Stomach smooth muscle (tissue), 2 donors: ENCODE data around the gene H2AZ2.
"Not testable (repeated sequence)": the region's sequence is repeated elsewhere in the genome, so short reads cannot be mapped to it uniquely, and the experiment has no call there.

ENCODE experiments used
- H3K27ac ChIP-seq: one replicate; pipeline ENCODE4 v1.7.0; 2013; ENCODE audit warnings: mild to moderate bottlenecking, low read length, inconsistent platforms
- H3K27me3 ChIP-seq, 2 donors: one replicate each; pipeline ENCODE4 v1.7.0; 2013; ENCODE audit warnings: low read length in 2 of 2; ENCODE audit not compliant: insufficient read depth in 2 of 2, control insufficient read depth in 1 of 2
- H3K36me3 ChIP-seq, 2 donors: one replicate each; pipeline ENCODE4 v1.7.0; 2013; ENCODE audit warnings: low read length in 2 of 2; ENCODE audit not compliant: control insufficient read depth in 2 of 2, insufficient read depth in 2 of 2
- H3K4me1 ChIP-seq: one replicate; pipeline ENCODE4 v1.7.0; 2013; ENCODE audit warnings: low read length; ENCODE audit not compliant: control insufficient read depth, insufficient read depth
- H3K4me3 ChIP-seq, 2 donors: one replicate each; pipeline ENCODE4 v1.7.0; 2013; ENCODE audit warnings: low read length in 2 of 2
- H3K9ac ChIP-seq, 2 donors: one replicate each; pipeline ENCODE4 v1.7.0; 2013; ENCODE audit warnings: low read length in 2 of 2, mild to moderate bottlenecking in 1 of 2
- H3K9me3 ChIP-seq, 2 donors: one replicate each; pipeline ENCODE4 v1.7.0; 2013; ENCODE audit warnings: low read length in 2 of 2; ENCODE audit not compliant: control insufficient read depth in 2 of 2
- donor health status: healthy.
- donor health status: Pancreatic carcinoma.

Gene H2AZ2

DNA sequence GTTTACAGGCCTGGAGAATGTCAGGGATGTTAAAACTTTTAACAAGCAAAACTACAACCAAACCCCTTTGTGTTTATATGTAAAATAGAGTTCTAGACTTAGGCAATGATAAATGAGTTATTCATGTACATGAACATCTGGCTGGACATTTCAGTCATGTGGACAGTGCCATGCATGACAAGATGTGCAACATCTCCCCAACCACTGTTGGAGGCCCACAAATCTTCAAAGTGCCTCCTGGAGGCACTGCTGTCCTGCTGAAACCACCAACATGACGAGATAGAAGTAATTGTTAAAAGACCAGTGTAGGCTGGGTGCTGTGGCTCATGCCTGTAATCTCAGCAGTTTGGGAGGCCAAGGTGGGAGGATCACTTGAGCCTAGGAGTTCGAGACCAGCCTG is 33.0 kb downstream of the H2AZ2 start:
- Histone ChIP-seq H3K36me3 (no peaks in the 10 kb centered on the region), H3K9ac (no peak overlapping the region), H3K9me3 (no peaks in the 10 kb centered on the region), H3K27me3 (no peaks in the 10 kb centered on the region), H3K27ac (no peak overlapping the region), H3K4me3 (no peak overlapping the region), H3K4me1 (no peaks in the 10 kb centered on the region)

DNA sequence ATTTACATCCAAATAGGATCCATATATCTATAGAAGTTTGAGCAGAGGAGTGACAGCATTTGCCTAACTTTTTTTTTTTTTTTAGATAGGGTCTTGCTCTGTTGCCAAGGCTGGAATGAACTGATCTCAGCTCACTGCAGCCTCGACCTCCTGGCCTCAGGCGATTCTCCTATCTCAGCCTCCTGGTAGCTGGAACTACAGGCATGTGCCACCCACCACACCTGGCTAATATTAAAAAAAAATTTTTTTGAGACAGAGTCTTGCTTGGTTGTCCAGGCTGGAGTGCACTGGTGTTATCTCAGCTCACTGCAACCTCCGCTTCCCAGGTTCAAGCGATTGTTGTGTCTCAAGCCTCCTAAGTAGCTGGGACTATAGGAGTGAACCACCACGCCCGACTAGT is 36.3 kb downstream of the H2AZ2 start:
- Histone ChIP-seq H3K9me3 (no peaks in the 10 kb centered on the region), H3K4me3 (no peak overlapping the region), H3K4me1 (no peaks in the 10 kb centered on the region), H3K36me3 (no peaks in the 10 kb centered on the region), H3K27ac (no peak overlapping the region), H3K27me3 (no peaks in the 10 kb centered on the region), H3K9ac (no peak overlapping the region)

DNA sequence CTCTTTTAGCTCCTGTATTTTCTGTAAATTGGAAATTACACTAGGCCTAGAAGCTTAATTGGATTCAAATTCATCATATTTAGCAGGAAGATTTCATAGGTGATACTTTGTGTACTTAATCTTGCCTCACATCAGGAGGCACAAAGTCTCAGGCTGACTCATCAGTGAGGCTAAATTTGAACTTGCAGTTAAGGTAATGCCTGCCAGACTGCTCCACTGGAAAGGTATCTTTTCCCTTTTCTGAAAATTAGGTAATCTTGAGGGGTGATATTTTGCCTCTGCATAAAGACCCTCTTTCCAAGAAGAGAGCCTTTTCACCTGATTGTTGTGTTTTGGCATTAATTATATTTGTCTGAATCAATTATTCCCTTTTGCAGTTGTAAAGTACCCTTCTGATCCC is 36.8 kb downstream of the H2AZ2 start:
- Histone ChIP-seq H3K27me3 (no peaks in the 10 kb centered on the region), H3K4me3 (no peak overlapping the region), H3K36me3 (no peaks in the 10 kb centered on the region), H3K9me3 (no peaks in the 10 kb centered on the region), H3K4me1 (no peaks in the 10 kb centered on the region), H3K9ac (no peak overlapping the region), H3K27ac (no peak overlapping the region)

DNA sequence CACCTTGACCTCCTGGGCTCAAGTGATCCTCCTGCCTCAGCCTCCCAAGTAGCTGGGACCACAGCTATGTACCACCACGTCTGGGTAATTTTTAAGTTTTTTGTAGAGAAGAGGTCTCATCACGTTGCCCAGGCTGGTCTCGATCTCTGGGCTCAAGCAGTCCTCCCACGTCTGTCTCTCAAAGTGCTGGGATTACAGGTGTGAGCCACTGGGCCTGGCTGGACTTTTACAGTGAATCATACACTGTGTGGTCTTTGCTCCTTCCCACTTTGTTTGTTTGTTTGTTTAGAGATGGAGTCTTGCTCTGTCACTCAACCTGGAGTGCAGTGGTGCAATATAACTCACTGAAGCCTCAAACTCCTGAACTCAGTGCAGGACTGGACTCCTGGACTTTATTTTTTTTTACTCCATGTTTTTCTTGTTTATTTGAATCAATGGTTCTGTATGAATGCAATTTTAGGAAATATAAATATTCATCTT is 38.9 kb downstream of the H2AZ2 start:
- no peak overlapping the region for H3K27ac ChIP-seq
- no peaks in the 10 kb centered on the region for H3K27me3 ChIP-seq
- no peaks in the 10 kb centered on the region for H3K9me3 ChIP-seq
- H3K4me1 ChIP-seq = no peaks in the 10 kb centered on the region
- H3K9ac ChIP-seq = no peak overlapping the region
- H3K36me3 ChIP-seq = peaks cover under 1 to 3% of the 10 kb centered on the region in 2 donors
- no peak overlapping the region for H3K4me3 ChIP-seq

DNA sequence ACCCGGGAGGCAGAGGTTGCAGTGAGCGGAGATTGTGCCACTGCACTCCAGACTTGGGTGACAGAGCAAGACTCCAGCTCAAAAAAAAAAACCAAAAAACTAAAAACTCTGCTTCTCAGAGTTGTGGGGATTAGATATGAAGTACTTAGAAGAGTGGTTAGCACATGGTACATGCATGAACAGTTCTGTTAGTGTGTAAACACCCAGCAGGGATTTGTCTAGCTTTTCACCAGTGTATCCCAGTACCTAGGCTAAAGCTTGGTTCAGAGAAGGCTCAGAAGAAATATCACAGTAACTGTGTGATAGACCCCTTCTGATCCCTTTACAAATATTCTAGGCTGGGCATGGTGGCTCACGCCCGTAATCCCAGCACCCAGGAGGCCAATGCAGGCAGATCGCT is 41.9 kb downstream of the H2AZ2 start:
- H3K36me3 ChIP-seq = peaks cover 22 to 25% of the 10 kb centered on the region in 2 donors
- no peaks in the 10 kb centered on the region for H3K4me1 ChIP-seq
- no peak overlapping the region for H3K4me3 ChIP-seq
- no peaks in the 10 kb centered on the region for H3K27me3 ChIP-seq
- H3K9ac ChIP-seq = no peak overlapping the region
- no peaks in the 10 kb centered on the region for H3K9me3 ChIP-seq
- no peak overlapping the region for H3K27ac ChIP-seq

DNA sequence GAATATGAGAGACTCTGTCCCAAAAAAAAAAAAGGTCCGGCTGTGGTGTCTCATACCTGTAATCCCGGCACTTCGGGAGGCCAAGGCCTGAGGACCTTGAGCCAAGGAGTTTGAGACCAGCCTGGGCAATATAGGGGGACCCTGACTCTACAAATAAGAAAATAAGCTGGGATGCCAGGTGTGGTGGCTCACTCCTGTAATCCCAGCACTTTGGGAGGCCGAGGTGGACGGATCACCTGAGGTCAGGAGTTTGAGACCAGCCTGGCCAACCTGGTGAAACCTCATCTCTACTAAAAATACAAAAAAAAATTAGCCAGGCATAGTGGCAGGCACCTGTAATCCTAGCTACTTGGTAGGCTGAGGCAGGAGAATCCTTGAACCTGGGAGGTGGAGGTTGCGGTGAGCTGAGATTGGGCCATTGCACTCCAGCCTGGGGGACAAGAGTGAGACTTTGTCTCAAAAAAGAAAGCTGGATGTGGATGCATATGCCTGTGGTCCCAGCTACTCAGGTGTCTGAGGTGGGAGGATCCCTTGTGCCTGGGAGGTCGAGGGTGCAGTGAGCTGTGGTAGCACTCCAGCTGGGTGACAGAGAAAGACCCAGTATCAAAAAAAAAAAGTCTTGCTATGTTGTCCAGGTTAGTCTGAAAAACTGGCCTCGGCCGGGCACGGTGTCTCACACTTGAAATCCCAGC is 43.9 kb downstream of the H2AZ2 start:
- not testable (repeated sequence) for H3K4me1 ChIP-seq, H3K9ac ChIP-seq, H3K27ac ChIP-seq, H3K27me3 ChIP-seq, H3K9me3 ChIP-seq, H3K4me3 ChIP-seq
- H3K36me3 ChIP-seq = peaks cover 33 to 37% of the 10 kb centered on the region in 2 donors

DNA sequence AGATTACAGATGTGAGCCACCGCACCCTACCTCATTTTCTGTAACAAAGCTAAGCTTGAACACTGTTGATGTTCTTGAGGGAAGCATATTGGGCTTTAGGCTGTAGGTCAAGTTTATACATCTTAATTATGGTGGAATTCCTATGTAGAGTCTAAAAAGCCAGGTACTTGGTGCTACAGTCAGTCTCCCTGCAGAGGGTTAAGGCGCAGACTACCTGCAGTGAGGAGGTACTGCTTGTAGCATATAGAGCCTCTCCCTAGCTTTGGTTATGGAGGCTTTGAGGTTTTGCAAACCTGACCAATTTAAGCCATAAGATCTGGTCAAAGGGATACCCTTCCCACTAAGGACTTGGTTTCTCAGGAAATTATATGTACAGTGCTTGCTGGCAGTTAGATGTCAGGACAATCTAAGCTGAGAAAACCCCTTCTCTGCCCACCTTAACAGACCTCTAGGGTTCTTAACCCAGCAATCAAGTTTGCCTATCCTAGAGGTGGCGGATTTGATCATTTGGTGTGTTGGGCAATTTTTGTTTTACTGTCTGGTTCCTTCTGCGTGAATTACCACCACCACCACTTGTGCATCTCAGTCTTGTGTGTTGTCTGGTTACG is 45.4 kb downstream of the H2AZ2 start:
- Histone ChIP-seq H3K27ac (no peak overlapping the region), H3K27me3 (no peaks in the 10 kb centered on the region), H3K4me1 (peaks cover 18% of the 10 kb centered on the region), H3K4me3 (no peak overlapping the region), H3K9me3 (no peaks in the 10 kb centered on the region), H3K9ac (no peak overlapping the region), H3K36me3 (peaks cover 33 to 39% of the 10 kb centered on the region in 2 donors)

DNA sequence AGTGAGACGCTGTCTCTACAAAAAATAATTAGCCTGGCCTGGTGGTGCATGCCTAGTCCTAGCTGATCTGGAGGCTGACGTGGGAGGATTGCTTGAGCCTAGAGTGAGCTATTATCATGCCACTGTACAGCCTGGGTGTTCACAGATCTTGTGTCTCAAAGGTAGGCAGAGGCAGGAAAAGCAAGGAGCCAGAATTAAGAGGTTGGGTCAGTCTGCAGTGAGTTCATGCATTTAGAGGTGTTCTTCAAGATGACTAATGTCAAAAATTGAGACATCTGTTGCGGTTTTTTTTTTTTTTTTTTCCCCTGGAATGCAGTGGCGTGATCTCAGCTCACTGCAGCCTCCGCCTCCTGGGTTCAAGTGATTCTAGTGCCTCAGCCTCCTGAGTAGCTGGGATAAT is 46.0 kb downstream of the H2AZ2 start:
- Histone ChIP-seq H3K27ac (no peak overlapping the region), H3K4me1 (peaks cover 18% of the 10 kb centered on the region), H3K9ac (no peak overlapping the region), H3K9me3 (no peaks in the 10 kb centered on the region), H3K4me3 (no peak overlapping the region), H3K27me3 (no peaks in the 10 kb centered on the region), H3K36me3 (peaks cover 33 to 39% of the 10 kb centered on the region in 2 donors)

DNA sequence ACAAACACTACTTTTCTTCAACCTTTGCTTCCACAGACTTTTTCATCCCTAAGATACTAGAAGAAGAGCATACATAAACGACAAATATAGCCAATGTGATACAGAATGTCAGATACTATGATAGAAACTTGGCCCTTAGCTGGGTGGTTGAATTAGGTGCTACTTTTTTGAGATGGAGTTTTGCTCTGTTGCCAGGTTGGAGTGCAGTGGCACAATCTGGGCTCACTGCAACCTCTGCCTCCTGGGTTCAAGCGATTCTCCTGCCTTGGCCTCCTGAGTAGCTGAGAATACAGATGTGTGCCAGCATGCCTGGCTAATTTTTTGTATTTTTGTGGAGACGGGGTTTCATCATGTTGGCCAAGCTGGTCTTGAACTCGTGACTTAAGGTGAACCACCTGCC is 47.9 kb downstream of the H2AZ2 start:
- Histone ChIP-seq H3K4me3 (no peak overlapping the region), H3K36me3 (peaks cover 33 to 38% of the 10 kb centered on the region in 2 donors), H3K4me1 (peaks cover 18% of the 10 kb centered on the region), H3K27me3 (no peaks in the 10 kb centered on the region), H3K9me3 (no peaks in the 10 kb centered on the region), H3K9ac (no peak overlapping the region), H3K27ac (no peak overlapping the region)

DNA sequence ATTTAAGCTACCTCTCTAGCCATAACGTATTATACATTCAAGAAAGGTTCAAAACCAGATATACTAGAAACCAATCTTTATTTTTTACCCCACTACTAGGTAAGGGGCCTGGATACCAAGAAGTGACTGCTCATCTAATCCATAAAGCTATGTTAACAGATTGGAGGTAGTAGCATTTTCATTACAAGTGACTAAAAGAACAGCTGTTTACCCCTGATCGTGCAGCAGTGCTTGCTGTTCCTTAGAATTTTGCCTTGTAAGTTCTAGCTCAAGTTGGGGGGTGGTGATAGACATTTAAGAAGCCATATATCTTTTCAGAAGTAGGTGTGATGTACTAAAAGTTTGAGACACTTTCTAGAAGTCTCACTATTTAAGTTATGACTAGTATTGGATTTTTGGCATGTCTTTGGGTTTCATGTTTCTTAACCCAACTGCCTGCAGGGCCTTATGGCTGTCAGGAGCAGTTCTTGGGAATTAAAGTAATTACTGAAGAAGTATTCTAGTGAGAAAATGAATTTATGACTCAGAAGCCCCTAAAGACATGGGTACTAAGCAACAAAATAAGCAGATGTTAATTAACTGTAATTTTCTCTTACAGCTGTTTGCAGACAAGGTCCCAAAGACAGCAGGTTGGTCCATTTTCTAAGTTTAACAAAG is 49.1 kb downstream of the H2AZ2 start:
- H3K27ac ChIP-seq = no peak overlapping the region
- H3K4me1 ChIP-seq = peaks cover 18% of the 10 kb centered on the region
- no peaks in the 10 kb centered on the region for H3K9me3 ChIP-seq
- H3K4me3 ChIP-seq = peak overlapping the region in 1 of 2 donors; percentile 36
- peaks cover 31 to 36% of the 10 kb centered on the region in 2 donors for H3K36me3 ChIP-seq
- no peak overlapping the region for H3K9ac ChIP-seq
- H3K27me3 ChIP-seq = no peaks in the 10 kb centered on the region
